Measurements from ENCODE around the gene MRPS25.
"Not testable (repeated sequence)": the region's sequence is repeated elsewhere in the genome, so short reads cannot be mapped to it uniquely, and the experiment has no call there.

The MRPS25 gene

GRCh38 chr3:15043408-15044171 is 21.5 kb downstream of the MRPS25 start:
- DNase-seq (ENCODE audit: low read depth in 3 of 3): no peak

GRCh38 chr3:15042936-15043335 is 22.2 kb downstream of the MRPS25 start:
- DNase-seq (ENCODE audit: low read depth in 3 of 3): no peak

GRCh38 chr3:15041950-15042349 is 23.2 kb downstream of the MRPS25 start:
- no peak for DNase-seq (ENCODE audit: low read depth in 3 of 3)

GRCh38 chr3:15040844-15041243 is 24.3 kb downstream of the MRPS25 start:
- DNase-seq (ENCODE audit: low read depth in 3 of 3): no peak

- DNase-seq (ENCODE audit: low read depth in 3 of 3): no peak
Observed at GRCh38 chr3:15038306-15038705, 26.8 kb downstream of the MRPS25 start.

GRCh38 chr3:15033103-15033502 is 32.0 kb downstream of the MRPS25 start:
- DNase-seq (ENCODE audit: low read depth in 3 of 3): no peak

- DNase-seq (ENCODE audit: low read depth in 3 of 3): no peak
Observed at GRCh38 chr3:15032650-15033049, 32.5 kb downstream of the MRPS25 start.

- DNase-seq (ENCODE audit: low read depth in 3 of 3): no peak
Observed at GRCh38 chr3:15029625-15030024, 35.5 kb downstream of the MRPS25 start.

GRCh38 chr3:15023719-15024118 is 41.4 kb downstream of the MRPS25 start:
- DNase-seq (ENCODE audit: low read depth in 3 of 3): no peak

- no peak for DNase-seq (ENCODE audit: low read depth in 3 of 3)
Observed at GRCh38 chr3:15023249-15023648, 41.9 kb downstream of the MRPS25 start.

GRCh38 chr3:15017191-15017590 is 47.9 kb downstream of the MRPS25 start:
- no peak for DNase-seq (ENCODE audit: low read depth in 3 of 3)

GRCh38 chr3:15015456-15015855 is 49.7 kb downstream of the MRPS25 start:
- DNase-seq (ENCODE audit: low read depth in 3 of 3): no peak

GRCh38 chr3:15014606-15015328 is 50.3 kb downstream of the MRPS25 start:
- no peak for DNase-seq (ENCODE audit: low read depth in 3 of 3)

- no peak for DNase-seq (ENCODE audit: low read depth in 3 of 3)
Observed at GRCh38 chr3:15011174-15011573, 53.9 kb downstream of the MRPS25 start.

- no peak for DNase-seq (ENCODE audit: low read depth in 3 of 3)
Observed at GRCh38 chr3:15010664-15011063, 54.5 kb downstream of the MRPS25 start.

GRCh38 chr3:15009167-15009566 is 55.9 kb downstream of the MRPS25 start:
- no peak for DNase-seq (ENCODE audit: low read depth in 3 of 3)

- no peak for DNase-seq (ENCODE audit: low read depth in 3 of 3)
Observed at GRCh38 chr3:15007681-15008141, 57.4 kb downstream of the MRPS25 start.

GRCh38 chr3:14999182-14999581 is 65.9 kb downstream of the MRPS25 start:
- not testable (repeated sequence) for DNase-seq (ENCODE audit: low read depth in 3 of 3)
